Limb (tissue), 2 donors: ENCODE measurements around the gene TRIM33.
"Not testable (repeated sequence)": the region's sequence is repeated elsewhere in the genome, so short reads cannot be mapped to it uniquely, and the experiment has no call there.

Experiments
- DNase-seq, 2 donors: peaks; one replicate each; pipeline ENCODE4 v3.0.0-alpha.2; 2016; ENCODE audit errors: extremely low spot score in 2 of 2

Gene TRIM33

GRCh38 chr1:114467491-114467890 lies 43.5 kb downstream of the TRIM33 start:
- no peak for DNase-seq

- DNase-seq: no peak
Measured at GRCh38 chr1:114466334-114467014, 44.5 kb downstream of the TRIM33 start.

- no peak for DNase-seq
Measured at GRCh38 chr1:114462963-114463362, 48.0 kb downstream of the TRIM33 start.

- no peak for DNase-seq
Measured at GRCh38 chr1:114462341-114462740, 48.7 kb downstream of the TRIM33 start.

- no peak for DNase-seq
Measured at GRCh38 chr1:114458237-114458777, 52.7 kb downstream of the TRIM33 start.

- DNase-seq: no peak
Measured at GRCh38 chr1:114457675-114458236, 53.2 kb downstream of the TRIM33 start.

GRCh38 chr1:114456586-114456985 lies 54.4 kb downstream of the TRIM33 start:
- no peak for DNase-seq

GRCh38 chr1:114455102-114455785 lies 55.8 kb downstream of the TRIM33 start:
- DNase-seq: no peak

- DNase-seq: no peak
Measured at GRCh38 chr1:114454539-114454938, 56.5 kb downstream of the TRIM33 start.

- no peak for DNase-seq
Measured at GRCh38 chr1:114453361-114453784, 57.6 kb downstream of the TRIM33 start.

GRCh38 chr1:114448370-114449036 lies 62.5 kb downstream of the TRIM33 start:
- DNase-seq: no peak

- no peak for DNase-seq
Measured at GRCh38 chr1:114446198-114446597, 64.8 kb downstream of the TRIM33 start.

GRCh38 chr1:114443226-114443625 lies 67.8 kb downstream of the TRIM33 start:
- not testable (repeated sequence) for DNase-seq

GRCh38 chr1:114441332-114441731 lies 69.7 kb downstream of the TRIM33 start:
- DNase-seq: no peak

- DNase-seq: no peak
Measured at GRCh38 chr1:114439369-114439768, 71.6 kb downstream of the TRIM33 start.

- DNase-seq: no peak
Measured at GRCh38 chr1:114437812-114438211, 73.2 kb downstream of the TRIM33 start.

GRCh38 chr1:114436799-114437198 lies 74.2 kb downstream of the TRIM33 start:
- no peak for DNase-seq

- DNase-seq: no peak
Measured at GRCh38 chr1:114435088-114435715, 75.8 kb downstream of the TRIM33 start.

GRCh38 chr1:114431026-114431425 lies 80.0 kb downstream of the TRIM33 start:
- DNase-seq: no peak

GRCh38 chr1:114428083-114428754 lies 82.8 kb downstream of the TRIM33 start:
- DNase-seq: peak in 1 of 2 donors; percentile 19

- DNase-seq: no peak
Measured at GRCh38 chr1:114427612-114428011, 83.4 kb downstream of the TRIM33 start.
